SKM-1 (cell line): ENCODE measurements around the gene ING3.

Experiments used
- DNase-seq: peaks from one replicate; lab custom pipeline; 2025; ENCODE audit not compliant: unreplicated experiment; lab: John Stamatoyannopoulos, UW

ING3 gene

DNA sequence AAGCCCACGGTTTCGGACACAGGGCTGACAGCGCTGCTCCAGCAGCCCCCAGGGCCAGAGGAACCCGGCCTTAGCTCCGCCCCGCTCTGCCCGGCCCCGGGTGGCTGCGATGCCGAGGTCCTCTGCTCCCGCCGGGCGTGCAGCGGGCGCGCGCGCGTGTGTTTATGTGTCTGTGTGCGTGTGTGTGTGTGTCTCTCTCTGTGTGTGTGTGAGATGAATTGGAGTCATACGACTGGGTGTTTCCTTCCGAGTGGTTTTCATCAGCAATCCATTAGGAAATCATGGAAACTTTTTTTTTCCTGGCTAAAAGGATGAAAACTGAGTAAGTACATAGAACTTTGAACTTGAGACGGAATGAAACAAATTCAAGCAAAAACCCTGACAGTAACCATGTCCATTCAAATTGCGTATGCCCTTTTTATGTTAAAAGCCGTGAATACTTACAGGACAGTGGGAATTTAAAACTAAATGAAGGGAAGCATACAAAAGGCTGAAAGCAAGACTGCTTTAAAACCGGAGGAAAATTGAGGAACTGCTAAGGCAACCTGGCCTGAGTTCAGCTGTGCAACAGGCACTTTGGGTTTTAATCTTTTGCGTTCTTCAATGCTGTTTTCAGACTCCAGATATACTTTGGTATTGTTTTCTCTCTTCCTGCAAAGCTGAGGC lies 38.1 kb downstream of the ING3 start, which contains the start of gene CPED1:
Gene CPED1, plus strand, starts transcription at position 121 of the 666 bp plus-strand sequence. CDS start 911 bp downstream, outside the sequence.
- DNase-seq = no peak

DNA sequence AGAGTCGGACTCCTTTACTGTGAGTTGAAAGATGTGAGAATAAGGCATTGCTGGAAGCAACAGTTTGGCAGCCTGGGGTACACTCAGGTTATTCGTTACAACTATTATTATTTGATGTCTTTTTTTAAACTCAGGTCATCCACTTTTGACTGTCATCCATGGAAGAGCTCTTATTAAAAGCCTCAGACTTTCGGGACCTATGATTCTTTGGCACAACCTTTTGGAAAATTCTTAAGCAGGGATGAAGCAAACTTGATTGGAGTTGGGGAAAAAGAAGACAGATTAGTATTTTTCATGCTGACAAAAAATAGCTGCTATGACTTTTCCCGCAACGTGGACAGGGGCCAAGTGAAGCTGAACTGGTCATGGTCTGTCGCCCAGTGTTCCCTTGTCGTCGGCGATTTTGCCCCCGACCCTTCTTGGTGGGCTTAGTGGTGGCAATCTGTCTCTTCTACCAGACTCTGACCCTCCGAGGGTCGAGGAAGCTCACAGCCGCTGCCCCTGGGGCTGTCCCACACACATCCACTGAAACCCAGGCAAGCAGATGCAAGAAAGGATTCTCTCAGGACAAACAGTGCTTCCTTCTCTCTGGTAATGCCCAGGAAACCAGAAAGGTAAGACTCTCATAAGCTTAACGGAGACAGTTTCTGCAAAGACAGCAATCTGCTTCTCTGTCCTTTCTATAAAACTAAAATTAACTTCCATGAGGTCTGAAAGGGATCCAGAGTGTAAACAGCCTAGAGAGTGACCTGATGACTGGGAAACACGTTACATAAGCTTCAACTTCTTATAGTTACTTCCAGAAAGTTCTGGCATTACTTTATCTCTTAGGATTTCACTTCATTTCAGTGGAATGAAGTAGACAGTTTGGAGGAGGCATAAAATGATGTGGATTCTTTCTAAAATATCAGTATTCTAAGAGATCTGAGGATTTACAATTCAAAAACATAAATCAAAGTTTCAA lies 39.0 kb downstream of the ING3 start:
- DNase-seq = no peak

DNA sequence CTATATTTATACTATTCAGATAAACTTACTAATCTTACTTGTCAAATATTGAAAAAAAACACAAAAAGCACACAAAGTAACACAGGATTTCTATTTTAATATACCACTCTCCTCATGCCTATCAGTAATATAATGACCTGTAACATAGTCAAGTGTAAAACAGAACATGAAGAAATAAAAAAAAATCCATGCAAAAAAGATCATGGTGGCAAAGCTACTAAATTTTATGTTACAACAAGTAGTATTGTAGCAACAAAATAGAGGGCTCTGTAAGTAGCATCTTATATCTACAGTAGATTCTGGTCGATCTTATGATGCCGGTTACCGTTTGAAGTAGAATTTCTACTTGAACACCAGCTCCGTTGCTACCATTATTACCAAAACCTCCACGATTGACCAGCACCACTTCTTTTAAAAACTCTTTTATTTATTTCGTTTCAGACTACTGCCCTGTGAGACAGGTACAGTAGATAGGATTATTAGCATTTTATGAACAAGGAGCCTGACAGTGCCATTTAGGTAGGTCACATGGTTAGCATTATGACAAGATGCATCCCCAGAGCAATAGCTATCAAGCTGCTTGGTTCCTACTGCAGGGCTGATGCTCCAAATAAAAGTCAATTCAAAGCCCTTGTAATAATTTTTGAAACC lies 40.0 kb downstream of the ING3 start:
- no peak for DNase-seq

DNA sequence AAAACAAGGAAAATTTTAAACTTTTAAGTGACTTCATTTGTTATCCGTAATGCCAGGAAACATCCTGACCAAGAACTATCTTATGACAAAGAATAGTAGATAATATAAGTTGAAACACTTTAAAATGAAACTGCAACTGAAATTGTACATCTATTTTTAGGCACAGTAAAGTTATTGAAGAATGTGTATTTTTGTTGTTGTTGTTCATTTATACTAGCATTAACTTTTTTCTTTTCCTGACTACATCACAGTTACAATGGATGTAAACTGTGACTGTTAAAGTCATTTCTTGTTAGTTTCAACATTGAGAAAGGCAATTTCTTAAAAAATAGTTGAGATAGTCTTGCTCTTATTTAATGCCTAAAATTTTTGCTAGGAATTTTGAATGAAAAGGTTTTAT lies 40.6 kb downstream of the ING3 start:
- no peak for DNase-seq

DNA sequence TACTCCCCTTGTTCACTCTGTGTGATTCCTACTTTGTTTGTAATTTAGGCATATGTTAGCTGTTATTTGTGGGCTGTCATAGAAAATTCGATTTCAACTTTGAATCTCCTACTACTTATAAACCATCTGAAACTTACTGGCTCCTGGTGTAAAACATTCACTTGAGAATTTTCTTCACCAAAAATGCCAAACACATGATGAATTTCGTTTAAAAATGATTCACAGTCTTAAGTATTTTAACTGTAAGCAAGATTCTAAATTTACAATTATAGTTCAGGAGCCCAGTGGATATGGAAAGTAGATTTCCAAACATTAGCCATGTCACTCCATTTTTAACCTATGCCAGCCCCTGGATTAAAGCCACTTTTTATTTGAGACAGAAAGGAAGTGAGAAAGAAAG lies 41.0 kb downstream of the ING3 start:
- DNase-seq = no peak

DNA sequence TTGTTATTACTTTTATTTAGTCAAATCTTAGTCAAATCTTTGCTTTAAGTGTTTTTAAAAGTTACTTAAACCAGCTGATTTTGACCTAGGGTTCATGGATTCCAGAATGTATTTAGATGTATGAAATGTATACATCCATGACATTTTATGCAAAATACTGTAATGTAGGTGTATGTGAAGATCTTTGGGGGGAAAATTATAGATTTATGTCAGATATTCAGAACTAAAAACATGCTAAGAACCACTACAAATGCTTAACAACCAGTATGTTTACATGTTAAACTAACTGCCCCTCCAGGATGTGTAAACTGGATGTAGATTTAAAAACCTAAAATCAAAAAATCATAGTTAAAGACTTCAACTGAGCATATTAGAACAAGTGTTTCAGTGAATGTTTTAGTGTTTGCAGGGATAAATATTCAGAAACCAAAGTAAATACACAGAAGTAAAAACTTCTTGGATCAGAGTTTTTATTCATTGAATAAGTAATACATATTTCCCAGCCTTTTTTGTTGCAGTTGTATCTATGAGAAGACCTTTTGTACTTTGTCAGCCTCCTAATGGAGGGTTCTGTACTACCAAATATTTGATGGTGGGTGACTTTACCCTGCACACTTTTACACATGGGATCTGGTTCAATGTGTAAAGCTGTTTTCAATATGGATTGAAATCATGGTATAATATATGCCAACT lies 41.8 kb downstream of the ING3 start:
- no peak for DNase-seq

DNA sequence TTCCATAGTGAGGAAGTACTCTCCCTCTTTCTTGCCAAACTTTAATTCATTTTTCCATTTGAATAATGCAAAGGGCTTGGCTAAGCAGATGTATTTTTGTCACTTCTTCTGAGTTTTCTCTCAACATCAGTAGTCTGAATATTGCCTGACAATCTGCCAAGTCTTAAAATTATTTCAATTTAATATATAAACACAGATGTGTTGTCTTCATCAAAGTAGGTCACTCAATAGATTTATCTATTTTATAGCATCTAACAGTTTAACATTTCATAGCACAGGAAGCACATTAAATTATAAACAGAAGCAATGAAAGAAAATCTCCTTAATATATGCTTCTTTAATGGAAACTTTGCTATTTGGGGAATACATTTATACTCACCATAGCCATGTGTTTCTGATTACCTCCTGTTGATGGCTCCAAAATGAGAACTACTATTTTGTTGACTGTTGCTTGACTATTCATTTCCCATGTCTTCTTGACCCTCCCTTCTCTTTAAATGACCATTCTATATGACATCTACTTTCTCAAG lies 42.5 kb downstream of the ING3 start:
- no peak for DNase-seq

DNA sequence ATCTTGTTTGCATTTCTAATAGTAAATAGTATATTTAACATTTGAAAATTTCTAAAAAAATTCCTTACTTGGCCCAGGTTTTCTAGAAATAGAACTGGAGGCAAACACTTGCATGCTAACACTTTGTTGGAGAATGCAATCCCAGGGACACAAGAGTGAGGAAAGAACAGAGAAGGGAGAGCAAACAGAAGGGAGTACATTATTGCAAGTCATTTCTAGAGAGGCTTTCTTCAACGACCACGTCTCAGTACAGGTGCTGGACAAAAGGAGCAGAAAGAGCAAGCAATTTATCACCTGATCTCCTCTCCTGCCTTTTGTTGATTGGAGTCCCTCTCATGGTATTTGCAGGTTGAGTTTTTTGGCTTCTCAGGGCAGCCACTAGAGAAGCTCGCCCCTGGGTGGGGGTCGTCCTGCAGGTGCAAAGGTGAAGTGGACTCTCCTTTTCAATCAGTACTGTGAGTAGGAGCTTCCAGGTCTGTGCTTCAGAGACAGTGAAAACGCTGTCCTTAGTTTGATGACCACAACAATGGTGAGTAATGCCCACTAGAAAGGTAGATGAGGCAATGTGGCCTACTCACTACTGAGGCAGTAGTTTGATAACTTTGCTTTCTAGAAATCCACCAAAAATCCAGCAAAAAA lies 43.1 kb downstream of the ING3 start:
- no peak for DNase-seq

DNA sequence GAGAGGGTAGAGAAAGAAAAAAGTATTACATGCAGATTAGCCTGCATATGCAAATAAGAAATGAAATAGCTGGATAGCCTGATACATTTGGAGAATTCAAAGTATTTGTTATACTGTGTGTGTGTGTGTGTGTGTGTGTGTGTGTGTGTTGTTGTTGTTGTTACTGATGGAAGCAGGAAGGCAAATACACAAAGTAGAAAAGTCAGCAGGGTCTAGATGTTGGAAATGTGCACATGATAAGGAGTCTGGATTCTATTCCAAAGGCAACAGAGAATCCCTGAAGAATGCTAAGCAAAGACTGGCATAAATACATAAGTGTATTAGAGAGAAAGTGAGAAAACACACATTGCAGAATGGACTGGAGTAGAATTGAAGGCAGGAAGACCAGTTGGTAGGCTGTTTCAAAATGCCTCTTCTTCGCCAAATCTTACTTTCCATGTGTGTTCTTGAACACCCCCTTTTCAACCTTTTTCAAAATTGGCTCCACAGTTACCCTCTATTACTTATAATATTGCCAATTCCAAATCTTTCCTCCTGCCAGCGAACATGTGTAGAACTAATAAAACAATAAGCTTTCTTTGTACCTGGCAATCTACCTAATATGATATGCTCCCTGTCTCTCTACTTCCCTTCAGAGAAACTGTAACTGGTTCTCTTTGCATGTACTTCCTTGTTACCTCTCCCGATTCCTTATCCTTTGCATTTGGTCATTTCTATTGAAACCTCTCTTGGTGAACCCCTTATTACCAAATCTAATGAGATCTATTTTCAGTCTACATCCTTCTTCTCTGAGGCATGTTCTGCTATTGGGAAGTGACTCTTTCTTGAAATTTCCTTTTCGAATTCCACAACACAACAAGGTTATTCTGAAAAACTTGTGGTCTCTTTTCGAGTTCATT lies 44.2 kb downstream of the ING3 start:
- DNase-seq = peak; percentile 37

DNA sequence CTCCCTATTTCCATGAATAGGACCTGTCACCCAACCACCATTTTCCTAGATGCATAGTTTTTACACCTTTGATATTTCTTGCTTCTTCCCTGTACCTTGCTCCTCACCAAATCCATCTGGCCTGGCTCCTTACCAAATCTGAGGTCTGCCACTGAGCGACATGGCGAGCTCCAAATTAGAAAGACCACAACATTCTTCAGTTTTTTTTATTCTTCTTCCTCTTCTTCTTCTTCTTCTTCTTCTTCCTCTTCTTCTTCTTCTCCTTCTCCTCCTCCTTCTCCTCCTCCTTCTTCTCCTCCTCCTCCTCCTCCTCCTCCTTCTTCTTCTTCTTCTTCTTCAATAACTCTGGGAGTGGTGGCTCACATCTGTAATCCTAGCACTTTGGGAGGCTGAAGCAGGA lies 45.1 kb downstream of the ING3 start:
- DNase-seq = peak; percentile 45

DNA sequence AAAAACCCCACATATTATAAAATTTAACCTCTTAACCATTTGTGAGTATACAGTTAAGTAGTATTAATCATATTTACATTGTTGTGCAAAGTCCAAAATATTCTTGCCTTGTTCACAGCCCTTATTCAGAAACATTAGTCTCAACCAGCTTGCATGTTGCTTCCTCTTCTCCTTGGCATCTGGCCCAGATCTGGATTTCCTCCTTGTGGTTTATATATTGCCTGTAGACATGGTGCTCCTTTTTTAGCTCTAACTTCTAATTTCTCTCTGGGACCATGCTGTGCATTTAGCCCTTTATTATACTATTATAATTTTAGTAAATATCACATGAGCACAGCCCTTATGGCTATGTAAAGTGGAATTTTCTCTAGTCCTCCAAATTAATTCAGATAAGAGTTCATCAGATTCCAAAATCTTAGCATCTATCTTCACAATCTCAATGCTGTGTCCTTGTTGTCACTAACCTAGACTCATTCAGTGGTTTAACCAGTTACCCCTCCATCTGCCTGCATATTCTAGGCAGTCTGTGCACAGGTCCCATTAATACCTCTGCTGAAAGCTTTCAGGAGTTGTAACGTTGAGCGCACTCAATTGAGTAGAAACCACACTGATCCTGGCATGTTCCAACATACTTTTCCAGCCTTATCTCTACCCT lies 45.9 kb downstream of the ING3 start:
- peak; percentile 77 for DNase-seq

DNA sequence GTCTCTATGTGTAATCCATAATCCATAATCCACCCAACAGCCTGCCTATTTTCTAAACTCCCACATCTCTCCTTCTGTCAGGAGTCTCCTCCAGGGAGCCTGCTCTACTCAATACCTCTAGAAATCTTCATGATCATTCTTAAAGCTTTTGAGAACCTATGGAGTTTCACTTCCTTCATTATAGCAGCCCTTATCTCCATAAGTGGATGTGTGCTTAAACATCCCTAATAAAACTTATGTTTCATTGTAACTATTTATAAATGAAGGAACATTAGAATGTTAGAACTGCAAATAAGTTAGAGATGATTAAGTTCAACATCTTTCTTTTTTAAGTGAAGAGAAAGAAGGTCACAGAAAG lies 46.4 kb downstream of the ING3 start:
- no peak for DNase-seq

DNA sequence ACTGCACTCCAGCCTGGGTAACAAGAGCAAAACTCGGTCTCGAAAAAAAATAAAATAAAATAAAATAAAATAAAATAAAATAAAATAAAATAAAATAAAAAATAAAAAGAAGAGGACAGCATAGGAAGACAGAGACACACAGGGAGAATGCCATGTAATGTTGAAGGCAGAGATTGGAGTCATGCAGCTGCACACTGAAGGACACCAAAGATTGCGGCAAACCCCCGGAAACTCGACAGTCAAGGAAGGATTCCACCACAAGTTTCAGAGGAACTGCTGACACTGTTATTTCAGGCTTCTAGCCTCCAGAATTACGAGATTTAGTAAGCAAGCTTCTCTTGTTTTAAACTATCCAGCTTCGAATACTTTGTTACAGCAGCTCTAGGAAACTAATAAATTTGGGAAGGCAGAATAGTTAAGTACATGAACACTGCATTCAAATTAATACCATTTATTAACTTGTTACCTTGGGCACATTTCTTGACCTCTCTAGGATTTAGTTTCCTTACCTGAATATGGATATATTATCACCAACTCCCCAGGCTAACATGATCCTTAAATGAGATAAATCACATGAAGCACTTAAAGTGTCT lies 47.4 kb downstream of the ING3 start:
- no peak for DNase-seq

DNA sequence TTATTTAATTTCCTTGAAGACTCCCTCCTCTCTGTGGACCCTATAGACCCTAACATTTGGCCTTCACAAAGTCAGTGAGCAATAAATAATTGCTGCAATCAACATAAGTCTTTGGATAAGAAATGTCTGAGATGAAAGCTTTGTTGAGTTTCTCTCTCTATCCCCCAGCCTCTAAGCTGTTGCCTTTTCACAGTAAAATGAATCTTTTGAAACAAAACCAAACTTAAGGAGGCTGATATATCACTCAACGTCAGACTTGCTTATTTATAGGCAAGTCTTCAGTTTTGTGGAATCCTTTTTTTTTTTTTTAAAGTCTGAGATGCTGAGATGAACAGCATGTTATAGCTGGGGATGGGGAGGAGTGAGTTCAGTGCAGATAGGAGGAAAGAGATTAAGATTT lies 47.9 kb downstream of the ING3 start:
- DNase-seq = no peak

DNA sequence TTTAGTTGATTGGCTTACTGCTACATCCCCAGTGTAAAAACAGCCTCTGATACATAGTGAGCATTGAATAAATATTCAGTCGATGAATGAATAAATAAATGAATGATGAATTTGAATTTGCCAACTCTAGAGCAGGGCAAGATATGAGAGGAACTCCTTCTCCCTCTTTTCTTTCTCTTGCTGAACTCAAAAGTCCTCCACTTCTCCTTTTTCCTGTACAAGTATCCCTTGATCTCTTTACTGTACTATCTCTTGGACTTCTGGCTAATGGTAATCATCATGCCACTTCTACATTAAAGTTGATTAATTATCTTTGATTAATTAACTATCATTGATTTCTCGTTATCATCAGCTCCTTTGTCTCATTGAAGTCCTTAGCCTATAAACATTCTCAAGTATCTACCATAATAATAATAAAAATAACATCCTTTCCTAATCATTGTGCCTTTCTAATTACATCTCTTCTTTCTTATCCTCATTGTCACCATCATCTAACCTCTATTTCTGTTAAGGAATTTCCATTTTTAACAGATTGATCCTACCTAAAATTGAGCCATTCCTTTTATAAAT lies 48.5 kb downstream of the ING3 start:
- DNase-seq = no peak

DNA sequence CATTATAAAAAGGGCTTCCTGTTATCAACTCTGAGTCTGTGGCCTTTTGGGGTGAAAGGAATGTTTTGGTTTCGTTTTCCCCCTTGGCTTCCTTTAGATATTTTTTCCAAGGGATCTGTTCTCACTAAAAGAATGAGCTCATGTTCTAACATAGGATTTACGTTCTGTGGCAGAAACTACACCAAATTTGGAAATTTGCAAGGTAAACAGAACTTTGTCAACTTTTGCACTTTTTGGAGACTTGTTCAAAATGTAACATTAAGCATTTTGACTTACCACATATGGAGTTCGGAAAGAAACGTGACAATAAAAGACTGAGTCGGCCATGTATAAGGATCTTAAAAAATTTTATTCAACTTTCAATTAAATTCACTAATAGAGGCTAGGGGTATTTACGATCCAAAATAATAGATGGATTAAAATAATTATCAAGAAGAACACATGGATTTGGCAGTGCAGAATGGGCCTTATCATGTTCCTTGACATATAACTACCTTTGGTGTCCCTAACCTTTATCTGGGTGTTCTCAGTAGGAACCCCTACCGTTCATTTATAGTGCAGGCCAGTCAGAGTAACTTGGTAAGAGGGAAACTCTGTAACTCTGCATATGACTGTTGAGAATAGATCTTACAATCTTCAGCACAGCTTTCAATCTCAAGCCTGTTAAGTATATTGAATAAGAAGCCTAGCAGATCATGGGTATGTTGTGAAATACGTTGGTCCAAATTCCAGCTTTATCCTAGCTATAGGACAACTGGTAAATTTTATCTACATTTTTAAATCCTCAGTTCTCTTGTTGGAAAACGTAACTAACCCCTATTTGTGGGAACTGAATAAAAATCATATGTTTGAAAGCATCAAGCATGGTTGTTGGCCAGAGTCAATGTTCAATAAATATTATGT lies 49.8 kb downstream of the ING3 start:
- DNase-seq = no peak

DNA sequence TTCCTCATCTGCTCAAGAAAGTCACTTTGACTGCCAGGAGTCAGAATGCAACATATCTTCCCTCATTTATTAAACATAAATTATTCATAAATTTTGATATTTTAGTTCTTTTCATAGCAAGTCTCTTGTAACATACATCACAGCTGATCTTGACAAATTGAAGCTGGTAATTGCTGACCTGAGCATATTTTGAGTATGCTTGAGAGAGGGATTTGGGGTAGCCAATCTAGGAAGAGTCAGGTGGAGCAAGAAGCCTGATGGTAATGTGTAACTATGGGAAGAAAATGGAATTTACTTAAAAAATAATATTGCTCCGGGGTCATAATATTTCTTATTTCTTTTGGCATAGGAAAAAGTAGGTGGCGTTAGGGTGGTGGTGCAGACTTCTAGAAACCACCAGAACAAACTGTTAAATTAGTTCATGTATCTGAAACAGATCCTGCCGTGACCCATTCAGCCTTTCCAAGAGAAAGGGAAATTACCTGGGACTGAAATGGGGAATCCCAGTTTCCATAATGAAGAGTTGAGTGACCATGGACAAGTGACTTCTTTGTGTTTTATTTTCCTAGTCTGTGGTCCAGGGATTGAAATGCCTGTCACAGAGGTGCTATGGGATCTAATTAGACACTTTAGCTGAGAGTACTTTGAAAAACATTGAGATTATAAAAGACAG lies 50.8 kb downstream of the ING3 start:
- no peak for DNase-seq
